ENCODE results near the gene SGCD.

The SGCD gene

DNA sequence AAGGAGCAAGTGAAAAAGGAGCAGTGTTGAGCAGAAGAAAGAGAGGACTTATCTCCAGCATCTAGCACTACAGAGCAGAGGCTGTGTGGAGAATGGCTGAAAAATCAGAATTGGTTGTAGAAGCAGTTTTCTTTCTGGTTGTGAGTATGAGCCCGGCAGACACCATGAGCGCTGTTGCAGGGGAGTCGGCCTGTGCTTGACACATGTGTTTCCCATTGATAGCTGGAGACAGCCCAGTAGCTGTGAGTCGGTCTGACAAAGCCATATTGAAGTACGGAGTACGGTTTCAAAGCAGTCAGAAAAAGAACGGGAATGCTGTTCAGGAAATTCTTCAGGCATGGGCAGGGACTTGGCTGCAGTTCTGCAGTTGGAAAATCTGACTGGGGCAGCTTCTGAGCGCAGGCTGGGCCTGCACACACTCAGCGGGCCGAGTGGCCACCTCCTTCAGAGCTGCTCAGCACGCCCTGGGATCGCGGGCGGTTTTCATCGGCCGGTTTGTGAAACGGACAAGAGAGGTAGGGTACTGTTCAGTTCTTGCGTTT is at the start of gene SGCD:
SGCD (plus strand) TSS at position 447 of the 542 bp plus-strand sequence.
- DNase-seq = no peak

- no peak for DNase-seq
Observed at GRCh38 chr5:156277290-156277689, 49.7 kb upstream of the SGCD start.

GRCh38 chr5:156295431-156295830 is 31.5 kb upstream of the SGCD start:
- DNase-seq = no peak

DNA sequence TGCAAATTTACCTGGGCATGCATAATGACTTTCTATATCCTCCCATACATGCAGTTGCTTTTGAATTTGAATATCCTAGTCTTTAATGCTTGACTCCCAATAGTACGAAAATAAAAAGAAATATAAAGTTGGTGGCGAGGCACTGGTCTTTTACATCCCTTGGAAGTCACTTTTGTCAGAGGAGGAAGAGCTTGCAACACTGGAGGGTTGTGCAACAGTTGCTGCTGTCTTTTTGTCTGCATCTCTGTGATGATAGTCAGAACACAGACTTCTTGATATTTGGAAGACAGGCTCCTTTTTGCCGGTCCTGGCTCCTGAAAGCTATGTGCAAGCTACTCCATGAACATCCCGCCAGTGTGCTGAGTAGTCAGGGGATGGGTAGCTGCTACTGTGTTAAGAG is 16.8 kb upstream of the SGCD start:
- no peak for DNase-seq

GRCh38 chr5:156312897-156313694 is 13.9 kb upstream of the SGCD start:
- no peak for DNase-seq

DNA sequence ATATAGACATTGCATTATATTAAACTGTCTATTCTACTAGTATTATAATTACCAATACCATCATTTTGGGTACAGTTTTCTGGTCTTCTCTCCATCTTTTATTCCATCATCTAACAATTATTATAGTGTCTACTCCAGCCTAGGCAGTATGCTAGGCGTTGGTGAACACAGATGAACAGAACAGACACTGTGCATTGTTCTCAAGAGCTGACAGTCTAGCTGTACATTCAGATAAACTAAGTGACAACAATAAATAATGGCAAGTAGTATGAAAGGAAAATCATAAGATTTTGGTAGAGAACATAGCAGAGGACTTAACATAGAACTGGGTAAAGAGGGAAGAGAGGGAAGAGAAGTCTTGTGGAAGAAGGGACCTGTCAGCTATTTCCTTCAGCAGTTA is 12.5 kb upstream of the SGCD start:
- no peak for DNase-seq

- DNase-seq = no peak
Observed at GRCh38 chr5:156322666-156323065, 4.3 kb upstream of the SGCD start.

GRCh38 chr5:156327296-156327695 is 332 bp downstream of the SGCD start:
- DNase-seq = no peak

DNA sequence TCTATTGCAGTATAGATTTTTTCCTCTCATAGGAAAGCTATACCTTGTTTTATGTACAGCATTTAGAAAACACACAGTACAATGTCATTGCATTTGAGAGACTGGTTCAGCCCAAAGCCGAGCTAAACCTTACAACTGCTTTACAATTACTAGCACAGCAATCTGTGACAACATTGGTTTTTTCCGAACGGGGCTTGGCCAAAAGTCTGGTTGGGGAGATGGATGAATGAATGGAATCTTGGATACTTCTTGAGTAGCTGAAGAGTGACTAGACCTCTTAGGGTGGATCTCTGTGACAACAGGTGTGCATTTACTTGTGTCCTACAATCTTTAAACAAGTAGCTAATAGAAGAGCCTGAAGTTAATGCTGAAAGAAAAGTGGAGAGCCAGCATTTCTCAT is 1.2 kb downstream of the SGCD start:
- DNase-seq = no peak

DNA sequence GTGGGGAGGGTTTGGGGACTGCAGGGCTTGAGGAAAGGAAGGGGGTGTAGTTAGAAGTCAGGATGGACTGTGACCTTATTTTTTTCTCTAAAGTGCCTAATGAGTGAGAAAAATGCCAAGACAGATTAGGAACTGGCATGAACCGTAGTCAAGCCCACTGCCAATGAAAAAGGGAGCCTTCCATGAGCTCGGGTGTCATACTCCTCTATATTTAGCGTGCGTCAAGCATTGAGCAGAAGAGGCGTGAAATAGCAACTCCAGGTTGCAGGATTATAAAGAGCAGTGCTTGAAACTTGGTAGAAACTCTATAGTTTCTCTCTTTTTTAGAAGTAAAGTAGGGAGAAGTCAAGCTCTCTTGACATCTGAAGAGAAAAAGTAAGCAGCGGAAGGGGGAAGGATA is 1.8 kb downstream of the SGCD start:
- no peak for DNase-seq

- DNase-seq = no peak
Observed at GRCh38 chr5:156329171-156329611, 2.2 kb downstream of the SGCD start.

DNA sequence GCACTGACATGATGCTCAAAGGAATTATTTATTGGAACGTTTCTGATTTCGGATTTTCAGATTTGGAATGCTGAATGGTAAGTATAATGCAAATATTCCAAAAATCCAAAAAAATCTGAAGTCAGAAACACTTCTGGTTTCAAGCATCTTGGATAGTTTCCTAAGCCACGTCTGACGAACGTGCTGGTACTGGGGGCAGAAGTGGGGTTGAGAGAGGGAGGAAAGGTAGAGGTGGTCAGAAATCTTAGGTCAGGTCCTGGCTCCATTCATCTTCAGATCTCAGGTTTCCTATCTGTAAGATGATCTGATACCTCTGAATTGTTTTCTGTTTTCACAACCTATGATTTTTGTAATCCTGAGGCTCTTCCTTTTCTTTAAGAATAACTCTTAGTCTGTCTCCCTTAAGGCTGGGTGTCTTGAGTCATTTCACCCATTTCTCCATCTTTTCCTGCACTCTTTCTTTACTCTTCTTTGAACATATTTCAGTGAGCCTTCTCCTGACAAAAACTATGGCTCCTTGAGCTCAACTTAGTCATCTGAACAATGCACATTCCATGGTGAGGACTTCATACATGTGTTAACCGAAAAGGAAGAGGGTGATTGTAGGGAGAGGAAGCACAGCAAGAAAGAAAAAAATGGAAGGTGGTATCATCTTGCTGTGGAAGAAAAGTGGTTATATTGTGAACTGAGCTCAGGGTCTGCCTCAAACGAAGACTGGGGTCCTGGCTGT is 3.3 kb downstream of the SGCD start:
- DNase-seq = no peak

DNA sequence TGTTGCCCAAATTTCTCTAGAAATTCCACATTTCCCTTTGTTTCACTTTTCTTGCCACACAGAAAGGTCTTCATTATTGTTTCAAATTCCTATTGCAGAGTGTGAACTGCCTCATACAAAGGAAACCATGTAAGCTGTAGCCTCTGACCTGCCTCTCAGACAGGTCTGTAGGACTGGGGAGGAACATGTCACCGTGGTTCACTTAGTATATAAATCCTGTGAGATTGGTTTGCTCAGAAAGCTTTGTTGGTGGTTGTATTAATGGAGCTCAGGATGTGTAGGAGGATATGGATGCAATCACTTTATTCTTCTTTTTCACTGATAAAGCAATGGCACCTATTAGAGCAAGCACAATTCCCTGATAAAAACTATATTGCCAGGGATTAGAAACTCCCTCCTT is 4.2 kb downstream of the SGCD start:
- no peak for DNase-seq

- DNase-seq = no peak
Observed at GRCh38 chr5:156331845-156332244, 4.9 kb downstream of the SGCD start.

- no peak for DNase-seq
Observed at GRCh38 chr5:156332245-156332644, 5.3 kb downstream of the SGCD start.

DNA sequence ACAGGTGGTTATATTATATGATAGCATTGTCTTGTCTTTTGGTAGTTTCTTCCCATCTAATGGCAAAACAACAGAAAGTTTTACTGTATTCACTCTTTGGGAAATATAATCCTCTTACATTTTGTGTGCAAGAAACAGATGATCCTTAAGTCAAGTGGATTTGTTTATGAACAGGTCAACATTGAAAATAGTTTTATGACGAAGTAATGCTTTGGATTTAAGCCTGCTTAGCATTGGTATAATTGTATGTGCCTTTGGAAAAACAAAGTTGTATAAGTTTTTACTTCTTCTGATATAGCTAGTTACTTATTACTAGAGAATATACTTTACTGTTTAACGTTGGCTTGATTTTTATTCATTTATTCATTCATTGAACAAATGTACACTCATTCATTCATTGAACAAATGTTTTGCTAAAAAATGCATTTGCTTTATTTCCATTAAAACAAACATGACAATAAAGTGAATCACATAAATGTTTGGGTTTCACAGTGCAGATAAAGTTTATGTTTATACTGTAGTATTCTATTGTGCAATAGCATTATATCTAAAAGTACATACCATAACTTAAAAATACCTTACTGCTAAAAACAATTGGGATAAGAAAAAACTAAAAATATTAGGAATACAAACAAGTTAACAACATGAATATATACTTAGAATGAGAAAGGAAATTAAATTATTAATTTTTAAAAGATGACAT is 12.3 kb downstream of the SGCD start:
- no peak for DNase-seq

DNA sequence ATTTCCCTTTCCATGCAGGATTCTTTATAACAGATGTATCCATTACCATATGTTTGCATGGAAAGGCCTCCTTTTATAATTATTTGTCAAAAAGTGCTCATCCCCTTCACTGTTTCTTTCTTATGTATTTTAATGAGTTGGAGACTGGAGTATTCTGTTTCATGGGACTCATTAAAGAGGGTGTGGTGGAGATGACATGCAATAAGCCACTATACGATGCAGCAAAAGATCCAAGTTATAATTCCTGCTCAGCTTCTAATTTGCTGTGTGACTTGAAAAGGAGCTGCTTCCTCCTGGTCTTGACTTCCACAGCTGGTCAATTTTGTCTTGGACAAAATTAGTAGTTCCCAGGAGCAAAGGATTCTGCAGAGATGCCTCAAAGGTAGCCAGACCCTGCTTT is 13.9 kb downstream of the SGCD start:
- no peak for DNase-seq

DNA sequence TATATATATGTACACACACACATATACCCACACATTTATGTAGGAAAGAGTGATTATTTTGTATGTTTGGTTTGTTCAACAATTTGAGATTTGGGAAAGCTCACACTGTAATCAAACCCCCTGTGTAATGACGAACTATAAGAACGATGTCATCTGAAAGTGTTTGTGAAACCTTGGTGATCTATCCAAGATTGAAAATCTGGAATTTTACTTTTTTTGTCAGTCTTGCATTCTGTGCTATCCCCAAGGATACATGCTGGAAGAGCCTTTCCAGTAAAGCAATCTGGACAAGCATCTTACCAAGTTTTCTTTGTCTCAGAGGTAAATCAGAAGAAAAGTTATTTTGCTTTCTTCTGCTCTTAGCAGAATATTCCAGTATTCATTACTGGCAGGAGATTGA is 23.3 kb downstream of the SGCD start:
- no peak for DNase-seq

DNA sequence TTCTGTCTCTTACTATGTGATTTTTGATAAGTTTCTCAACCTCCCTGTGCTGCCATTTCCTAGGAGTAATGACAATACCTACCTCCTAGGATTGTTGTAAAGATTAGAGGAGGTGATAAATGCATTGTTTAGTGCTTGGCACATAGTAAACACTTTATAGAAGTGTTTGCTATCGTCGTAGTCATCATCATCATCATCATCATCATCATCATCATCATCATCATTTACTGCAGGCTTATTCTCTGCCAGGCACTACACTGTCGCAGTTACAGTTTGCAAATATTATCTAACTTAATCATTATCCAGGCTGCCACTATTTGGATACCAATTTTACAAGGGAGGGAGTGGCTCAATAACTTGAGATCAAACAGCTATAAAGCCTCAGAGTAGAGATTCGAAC is 24.5 kb downstream of the SGCD start:
- DNase-seq = no peak

DNA sequence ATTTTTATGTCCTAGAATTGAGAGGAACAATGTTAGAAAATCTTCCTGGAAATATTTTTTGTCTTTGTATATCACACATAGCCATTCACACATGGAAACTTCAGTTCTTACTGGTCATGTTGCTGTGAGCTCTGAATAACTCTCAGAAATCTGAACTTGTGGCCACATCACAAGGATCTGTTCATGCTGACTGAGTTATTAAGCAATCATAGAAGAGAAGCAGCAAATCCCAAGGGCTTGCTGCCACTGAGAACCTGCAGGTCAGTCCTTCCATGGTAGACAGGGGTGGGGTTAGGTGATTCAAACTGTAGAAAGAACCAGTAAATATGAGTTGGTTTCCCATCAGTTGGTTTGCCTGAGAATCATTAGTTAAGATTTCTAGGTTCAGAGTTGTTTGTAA is 27.6 kb downstream of the SGCD start:
- no peak for DNase-seq

DNA sequence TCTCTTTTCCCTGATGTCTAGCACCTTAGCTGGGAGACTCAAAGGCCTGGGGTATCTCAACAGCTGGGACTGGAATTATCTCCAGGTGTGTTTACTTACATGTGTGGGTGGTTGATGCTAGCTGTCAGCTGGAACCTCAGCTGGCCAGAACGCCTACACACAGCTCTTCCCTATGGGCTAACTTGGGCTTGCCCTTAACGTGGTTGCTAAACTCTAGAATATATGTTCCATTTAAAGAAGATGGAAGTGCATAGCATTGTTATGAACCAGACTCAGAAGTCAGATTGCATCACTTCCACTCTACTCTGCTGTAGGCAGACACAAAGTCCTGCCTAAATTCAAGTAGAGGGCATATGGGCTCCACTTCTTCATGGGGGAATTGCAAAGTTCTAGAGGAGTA is 29.3 kb downstream of the SGCD start:
- DNase-seq = no peak

- no peak for DNase-seq
Observed at GRCh38 chr5:156359476-156359875, 32.5 kb downstream of the SGCD start.

- DNase-seq = no peak
Observed at GRCh38 chr5:156361436-156362109, 34.6 kb downstream of the SGCD start.

Data from activated CD4-positive, alpha-beta T cell treated with anti-CD3 and anti-CD28 coated beads, Interleukin-2, amount 50 U/mL, for 4 hours (primary cell).